Measurements from ENCODE around the gene PDE8A.

Gene PDE8A

DNA sequence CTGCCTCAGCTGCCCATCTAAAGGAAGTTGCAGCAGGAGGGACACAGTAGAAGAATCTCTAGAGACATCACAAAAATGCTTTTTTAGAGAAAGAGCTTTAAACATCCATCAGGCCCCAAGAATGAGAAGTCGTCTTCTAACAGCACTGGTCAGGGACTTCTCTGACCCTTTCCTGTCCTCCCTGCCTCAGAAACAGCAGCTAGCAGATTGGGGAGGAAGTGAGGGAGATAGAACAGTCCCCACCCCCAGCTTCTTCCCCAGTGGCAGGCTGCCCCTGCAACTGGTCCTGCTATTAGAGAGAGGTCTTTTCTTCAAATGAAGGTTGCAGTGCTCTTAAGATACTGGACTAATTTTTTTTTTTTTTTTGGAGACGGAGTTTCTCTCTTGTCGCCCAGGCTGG, 55.1 kb downstream of the PDE8A start:
- TF ChIP-seq CTCF (conservative IDR thresholded peaks at IDR 0.05) (no peak), ZFX (IDR thresholded peaks at IDR 0.05) (no peak)
- no peak overlapping the region for H3K27ac ChIP-seq

DNA sequence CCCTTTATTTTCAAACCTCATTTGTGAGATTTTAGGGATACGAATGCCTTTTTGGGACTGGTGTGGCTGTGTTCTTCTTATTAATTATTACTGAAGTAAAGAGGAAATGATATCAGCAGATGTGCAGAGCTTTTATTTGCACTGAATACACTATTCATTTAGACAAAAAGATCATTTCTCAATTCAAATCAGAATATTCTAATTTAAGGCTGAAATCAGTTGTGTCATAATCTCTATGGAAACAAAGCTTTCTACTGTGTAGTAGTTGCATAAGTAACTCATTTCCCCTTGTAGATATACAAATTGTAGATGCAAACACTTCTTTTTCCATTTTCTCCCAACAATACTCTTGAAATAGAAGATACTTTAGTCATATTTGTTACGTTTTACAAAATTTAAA, 56.0 kb downstream of the PDE8A start:
- TF ChIP-seq CTCF (conservative IDR thresholded peaks at IDR 0.05) (no peak), ZFX (IDR thresholded peaks at IDR 0.05) (no peak)
- H3K27ac ChIP-seq, result no peak overlapping the region

DNA sequence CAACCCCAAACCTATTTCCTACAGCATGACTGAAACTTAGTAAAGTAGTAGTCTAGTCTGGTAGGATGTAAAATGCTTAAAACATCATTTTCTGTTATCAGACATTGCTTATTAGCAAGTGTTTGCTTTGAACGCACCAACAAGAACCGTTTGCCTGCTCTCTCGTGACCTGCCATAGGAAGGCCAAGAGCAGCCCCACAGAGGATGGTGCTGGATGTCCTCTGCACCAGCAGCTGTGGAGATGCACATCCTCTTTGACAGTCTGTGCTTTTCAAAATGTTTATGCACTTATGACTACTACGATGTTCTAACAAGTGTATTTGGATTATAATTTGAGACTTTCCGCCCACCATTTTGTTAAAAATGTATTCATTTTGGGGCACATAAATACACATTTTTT, 59.6 kb downstream of the PDE8A start:
- H3K27ac ChIP-seq, result no peak overlapping the region

DNA sequence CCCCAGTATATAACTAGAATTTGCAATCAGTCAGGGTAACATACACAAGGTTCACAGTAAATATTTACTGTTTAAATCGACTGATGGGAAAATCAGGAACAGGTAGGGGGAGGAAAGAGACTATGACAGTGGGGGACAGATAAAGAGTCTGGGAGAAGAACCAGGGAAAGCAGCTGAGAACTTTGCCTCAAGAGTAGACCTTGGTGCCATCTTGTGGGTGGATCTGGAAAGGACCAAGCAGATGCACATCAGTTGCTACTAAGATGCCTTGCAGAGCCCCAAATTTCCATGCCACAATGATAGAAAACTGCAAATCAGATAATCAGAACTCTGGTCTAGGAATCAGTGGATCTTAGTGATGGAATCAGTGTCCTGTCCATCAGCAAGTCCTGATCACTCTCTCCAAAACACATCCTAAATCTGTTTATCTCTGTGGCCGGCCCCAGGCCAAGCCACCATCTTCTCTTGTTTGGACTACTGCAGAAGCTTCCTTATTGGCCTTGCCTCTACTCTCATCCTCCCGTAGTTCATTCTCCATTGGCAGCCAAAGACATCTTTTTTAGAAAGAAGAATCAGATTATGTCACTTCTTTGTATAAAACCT, 62.7 kb downstream of the PDE8A start:
- H3K27ac ChIP-seq, result no peak overlapping the region

More for the DNA sequence above, 59.6 kb downstream of the PDE8A start:
- no peak for TF ChIP-seq ZFX (IDR thresholded peaks at IDR 0.05)
- no peak for TF ChIP-seq CTCF (conservative IDR thresholded peaks at IDR 0.05)

GRCh38 chr15:85044894-85045293, 63.2 kb downstream of the PDE8A start:
- H3K27ac ChIP-seq, result no peak overlapping the region
- TF ChIP-seq CTCF (conservative IDR thresholded peaks at IDR 0.05), result no peak

More for the DNA sequence above, 62.7 kb downstream of the PDE8A start:
- peak; percentile 58 for TF ChIP-seq CTCF (conservative IDR thresholded peaks at IDR 0.05)
- no peak for TF ChIP-seq ZFX (IDR thresholded peaks at IDR 0.05)

DNA sequence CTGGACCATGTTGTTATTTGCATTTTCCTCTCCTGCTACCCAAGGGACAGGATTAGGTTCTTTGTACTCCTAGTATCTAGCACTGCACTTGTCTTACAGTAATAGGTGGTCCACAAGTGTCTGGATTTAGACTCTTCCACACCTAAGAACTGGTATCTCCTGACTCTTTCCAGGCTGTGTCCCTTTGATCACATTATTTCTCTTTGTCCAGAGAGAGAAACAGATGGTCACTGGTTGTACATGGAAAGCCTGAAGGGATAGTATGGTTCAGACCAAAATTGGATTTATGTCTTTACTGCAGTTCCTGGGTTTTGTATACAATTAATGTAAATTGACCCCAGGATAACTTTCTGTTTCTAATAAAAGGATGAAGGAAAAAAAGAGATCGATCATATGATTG, 64.0 kb downstream of the PDE8A start:
- no peak for TF ChIP-seq ZFX (IDR thresholded peaks at IDR 0.05)
- no peak for TF ChIP-seq CTCF (conservative IDR thresholded peaks at IDR 0.05)
- no peak overlapping the region for H3K27ac ChIP-seq

GRCh38 chr15:85047271-85047948, 65.8 kb downstream of the PDE8A start:
- TF ChIP-seq CTCF (conservative IDR thresholded peaks at IDR 0.05), result no peak
- no peak for TF ChIP-seq ZFX (IDR thresholded peaks at IDR 0.05)
- H3K27ac ChIP-seq, result no peak overlapping the region

Measured in C4-2B (cell line).